Measurements from ENCODE around the gene ALG14.
"Not testable (repeated sequence)": the region's sequence is repeated elsewhere in the genome, so short reads cannot be mapped to it uniquely, and the experiment has no call there.

Gene ALG14

GRCh38 chr1:94958081-94958480 is 114.7 kb downstream of the ALG14 start:
- FAIRE-seq (no peak), DNase-seq (ENCODE audit: low spot score) (no peak)

- no peak for FAIRE-seq
- DNase-seq (ENCODE audit: low spot score), result no peak
Observed at GRCh38 chr1:94955767-94956632, 116.8 kb downstream of the ALG14 start.

GRCh38 chr1:94954263-94955220 is 118.2 kb downstream of the ALG14 start:
- FAIRE-seq, result no peak
- no peak for DNase-seq (ENCODE audit: low spot score)

GRCh38 chr1:94953746-94954145 is 119.0 kb downstream of the ALG14 start:
- FAIRE-seq, result no peak
- DNase-seq (ENCODE audit: low spot score), result no peak

DNA sequence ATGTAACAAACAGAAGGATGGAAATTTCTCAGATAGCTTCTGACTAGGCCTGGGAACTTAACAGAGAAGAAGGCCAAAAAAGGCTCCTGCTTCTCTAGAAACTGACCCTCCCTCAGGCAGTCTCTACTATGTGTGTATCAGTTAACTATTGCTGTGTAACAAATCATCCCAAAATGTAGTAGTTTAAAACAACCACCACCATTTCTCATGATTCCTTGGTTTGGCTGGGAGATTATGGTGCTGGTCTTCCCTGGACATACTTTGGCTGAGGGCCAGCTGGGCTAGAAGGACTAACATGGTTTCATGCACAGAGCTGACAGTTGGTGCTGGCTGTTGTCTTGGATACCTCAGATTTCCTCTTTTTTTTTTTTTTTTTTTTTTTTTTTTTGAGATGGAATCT is 119.6 kb downstream of the ALG14 start:
- DNase-seq (ENCODE audit: low spot score) (no peak), FAIRE-seq (no peak)

DNA sequence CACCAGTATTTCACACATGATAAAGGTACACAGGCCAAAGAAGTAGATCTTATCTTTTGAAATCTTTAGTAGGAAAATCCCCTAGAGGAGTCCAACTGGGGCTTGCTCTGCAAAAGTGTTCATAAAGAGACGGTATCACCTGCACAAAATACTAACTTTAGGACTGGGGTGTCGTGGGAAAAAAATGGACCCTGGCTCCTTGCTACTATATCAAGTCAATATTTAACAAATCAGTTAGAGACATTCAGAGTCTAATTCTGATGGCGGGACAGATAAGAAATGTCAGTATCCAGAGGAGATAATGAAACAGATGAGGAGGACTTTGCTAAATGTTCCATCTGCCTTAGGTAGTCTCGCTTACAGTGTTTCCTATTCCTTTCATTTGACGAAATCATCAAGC is 120.2 kb downstream of the ALG14 start:
- no peak for FAIRE-seq
- no peak for DNase-seq (ENCODE audit: low spot score)

DNA sequence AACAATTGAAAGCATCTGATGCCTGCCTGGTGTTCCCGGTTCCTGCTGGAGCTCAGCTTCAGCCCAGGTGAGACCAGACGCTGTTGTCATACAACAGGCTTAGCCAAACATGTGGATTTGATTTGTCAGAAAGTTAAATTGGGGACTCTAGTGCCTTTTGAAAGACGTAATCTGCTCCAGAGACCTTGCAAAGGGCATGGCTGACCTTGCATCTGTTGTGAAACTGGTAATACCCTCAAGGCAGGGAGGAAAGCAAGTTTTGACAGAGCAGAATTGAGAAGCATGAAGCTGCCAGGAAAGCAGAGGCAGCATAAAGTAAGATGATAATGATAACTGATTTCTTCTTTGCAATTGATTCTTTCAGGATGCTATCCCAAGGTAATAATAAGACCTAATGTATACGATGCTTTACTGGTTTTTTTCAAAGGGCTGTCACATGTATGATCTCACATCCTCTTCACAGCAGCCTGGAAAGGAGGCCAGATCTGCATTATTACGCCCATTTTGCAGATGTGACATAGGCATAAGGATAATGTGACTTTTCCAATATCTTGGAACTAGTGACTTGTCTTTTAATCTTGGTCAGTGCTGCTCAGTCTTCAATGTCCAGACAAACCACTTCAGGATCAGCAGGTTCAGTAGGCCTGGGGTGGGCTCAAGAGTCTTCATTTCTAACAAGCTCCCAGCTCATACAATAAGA is 121.1 kb downstream of the ALG14 start:
- FAIRE-seq (no peak), DNase-seq (ENCODE audit: low spot score) (no peak)

DNA sequence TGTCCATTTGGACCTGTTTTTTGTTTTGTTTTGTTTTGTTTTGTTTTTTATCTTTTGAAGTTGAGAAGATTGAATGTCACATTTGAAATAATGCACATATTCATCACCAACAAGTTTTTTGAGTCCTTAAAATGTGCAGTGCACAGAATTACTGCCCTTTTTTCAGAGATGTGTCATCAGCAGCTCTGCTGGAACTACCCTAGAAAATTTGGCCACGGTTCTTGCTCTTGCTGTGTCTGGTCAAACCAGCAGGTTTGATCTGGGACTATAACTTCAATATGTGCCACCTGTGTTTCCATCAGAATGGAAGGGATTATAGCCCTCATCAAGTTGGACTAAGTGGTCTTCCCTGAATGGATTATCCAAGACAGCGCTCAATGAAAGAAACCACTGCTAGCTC is 121.7 kb downstream of the ALG14 start:
- DNase-seq (ENCODE audit: low spot score) (no peak), FAIRE-seq (no peak)

DNA sequence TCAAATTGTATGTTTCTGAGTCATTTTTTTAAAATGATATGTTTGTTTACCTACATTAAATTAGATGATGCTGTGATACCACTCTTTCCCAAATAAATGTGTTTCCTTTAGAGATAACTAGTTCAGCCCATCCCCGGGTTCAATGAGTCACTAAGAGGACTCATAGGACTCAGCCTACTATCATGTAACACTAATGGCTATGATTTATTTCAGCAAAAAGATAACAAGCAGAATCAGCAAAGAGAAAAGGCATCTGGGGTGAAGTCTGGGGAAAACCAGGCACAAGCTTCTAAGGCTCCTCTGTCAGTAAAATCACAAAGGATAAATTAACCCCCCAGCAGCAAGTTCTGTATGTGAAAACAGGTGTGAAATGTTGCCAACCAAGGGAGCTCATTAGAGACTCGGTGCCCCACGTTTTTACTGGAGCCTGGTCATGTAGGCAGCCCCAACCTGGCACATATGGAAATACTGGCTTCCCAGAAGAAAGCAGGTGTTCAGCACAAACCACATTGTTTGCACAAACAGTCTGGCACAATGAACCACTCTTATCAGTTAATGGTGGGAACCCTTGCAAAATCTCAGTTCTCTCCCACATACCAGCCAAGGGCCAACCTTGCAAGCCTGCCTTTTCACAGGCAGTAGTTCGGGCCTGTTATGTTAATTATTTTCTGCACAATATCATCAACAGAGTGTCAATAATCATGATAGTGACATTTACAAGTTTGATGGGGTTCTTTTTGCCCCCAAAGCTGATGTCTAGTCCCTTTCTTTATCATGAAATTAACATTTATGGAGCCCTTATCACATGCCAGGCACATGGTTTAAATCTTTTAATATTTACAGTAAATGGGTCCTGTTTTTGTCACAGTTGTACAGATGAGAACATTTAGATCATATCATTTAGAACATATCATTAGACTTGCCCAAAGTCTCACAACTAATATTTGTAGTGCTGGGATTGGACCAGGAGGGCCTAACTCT is 122.8 kb downstream of the ALG14 start:
- FAIRE-seq (no peak), DNase-seq (ENCODE audit: low spot score) (no peak)

DNA sequence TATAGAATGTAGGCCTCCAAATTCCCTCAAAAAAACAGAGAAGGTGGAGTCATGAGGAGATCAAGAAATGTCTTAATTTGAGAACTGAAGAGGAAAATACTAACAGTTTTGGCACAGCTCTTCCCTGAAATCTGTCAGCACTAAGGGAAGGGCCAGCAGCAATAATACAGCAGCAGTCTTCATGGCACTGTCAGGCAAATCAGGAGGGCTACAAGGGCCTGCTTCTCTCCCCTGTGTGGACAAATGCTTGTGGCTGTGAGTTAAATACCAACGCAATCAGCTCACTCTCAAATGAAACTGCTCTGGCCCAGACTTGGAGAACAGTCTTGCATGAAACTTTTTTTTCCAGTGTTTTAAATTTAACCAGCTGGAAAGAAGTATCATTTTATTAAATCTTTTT is 125.3 kb downstream of the ALG14 start:
- no peak for DNase-seq (ENCODE audit: low spot score)
- FAIRE-seq, result no peak

DNA sequence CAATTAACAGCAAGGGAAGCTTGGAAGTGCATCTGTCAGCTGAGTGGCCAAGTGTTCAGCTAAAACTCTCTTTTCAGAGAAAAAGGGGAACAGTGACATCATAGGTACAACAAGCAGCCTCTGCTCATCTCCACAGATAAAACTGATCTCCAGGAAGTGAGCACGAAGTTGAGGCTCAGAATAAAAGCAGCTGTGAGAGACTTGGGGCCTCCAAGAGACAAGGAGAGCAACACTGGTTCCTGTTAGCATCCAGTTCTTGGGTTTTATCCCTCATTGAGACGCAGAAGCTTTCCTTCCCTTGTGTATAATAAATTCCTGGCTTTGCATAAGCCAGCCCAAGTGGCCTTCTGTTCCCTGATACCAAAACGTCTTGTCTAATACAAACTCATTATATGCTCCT is 125.9 kb downstream of the ALG14 start:
- DNase-seq (ENCODE audit: low spot score) (no peak), FAIRE-seq (no peak)

GRCh38 chr1:94942171-94943128 is 130.3 kb downstream of the ALG14 start:
- FAIRE-seq (no peak), DNase-seq (ENCODE audit: low spot score) (no peak)

GRCh38 chr1:94941480-94941879 is 131.3 kb downstream of the ALG14 start:
- DNase-seq (ENCODE audit: low spot score); FAIRE-seq: not testable (repeated sequence)

GRCh38 chr1:94940738-94941137 is 132.0 kb downstream of the ALG14 start:
- FAIRE-seq (no peak), DNase-seq (ENCODE audit: low spot score) (no peak)

- FAIRE-seq, result no peak
- no peak for DNase-seq (ENCODE audit: low spot score)
Observed at GRCh38 chr1:94937820-94938219, 134.9 kb downstream of the ALG14 start.

- no peak for FAIRE-seq
- DNase-seq (ENCODE audit: low spot score), result no peak
Observed at GRCh38 chr1:94936861-94937620, 135.7 kb downstream of the ALG14 start.

- no peak for DNase-seq (ENCODE audit: low spot score)
- no peak for FAIRE-seq
Observed at GRCh38 chr1:94935476-94935875, 137.3 kb downstream of the ALG14 start.

DNA sequence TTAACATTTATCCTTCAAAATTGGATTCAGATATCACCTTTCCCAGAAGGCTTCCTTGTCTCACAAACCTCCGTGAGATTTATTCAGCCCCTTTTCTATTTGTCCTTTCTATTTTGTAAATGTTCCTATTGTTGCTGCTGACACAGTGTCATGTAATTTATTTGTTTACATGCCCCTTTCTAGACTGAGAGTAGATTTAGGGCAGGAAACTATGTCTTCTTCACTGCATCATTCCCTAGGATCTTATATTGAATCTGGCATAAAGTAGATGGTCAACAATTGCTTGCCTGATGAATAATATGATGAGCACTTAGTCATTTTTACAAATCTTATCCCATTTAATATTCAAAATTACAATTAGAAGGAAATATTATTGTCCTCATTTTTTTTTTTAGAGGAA is 137.7 kb downstream of the ALG14 start:
- DNase-seq (ENCODE audit: low spot score), result no peak
- FAIRE-seq, result no peak

- no peak for DNase-seq (ENCODE audit: low spot score)
- no peak for FAIRE-seq
Observed at GRCh38 chr1:94934551-94934950, 138.2 kb downstream of the ALG14 start.

Measured in urothelium cell line (cell line).